Iris pigment epithelial cell (primary cell): Measurements from ENCODE around the gene SCAF11.
"Not testable (repeated sequence)": the region's sequence is repeated elsewhere in the genome, so short reads cannot be mapped to it uniquely, and the experiment has no call there.

ENCODE experiments used
- DNase-seq: peaks from one replicate; pipeline ENCODE4 v3.0.0-alpha.2; 2011; ENCODE audit warnings: low read depth

The SCAF11 gene, protein sequence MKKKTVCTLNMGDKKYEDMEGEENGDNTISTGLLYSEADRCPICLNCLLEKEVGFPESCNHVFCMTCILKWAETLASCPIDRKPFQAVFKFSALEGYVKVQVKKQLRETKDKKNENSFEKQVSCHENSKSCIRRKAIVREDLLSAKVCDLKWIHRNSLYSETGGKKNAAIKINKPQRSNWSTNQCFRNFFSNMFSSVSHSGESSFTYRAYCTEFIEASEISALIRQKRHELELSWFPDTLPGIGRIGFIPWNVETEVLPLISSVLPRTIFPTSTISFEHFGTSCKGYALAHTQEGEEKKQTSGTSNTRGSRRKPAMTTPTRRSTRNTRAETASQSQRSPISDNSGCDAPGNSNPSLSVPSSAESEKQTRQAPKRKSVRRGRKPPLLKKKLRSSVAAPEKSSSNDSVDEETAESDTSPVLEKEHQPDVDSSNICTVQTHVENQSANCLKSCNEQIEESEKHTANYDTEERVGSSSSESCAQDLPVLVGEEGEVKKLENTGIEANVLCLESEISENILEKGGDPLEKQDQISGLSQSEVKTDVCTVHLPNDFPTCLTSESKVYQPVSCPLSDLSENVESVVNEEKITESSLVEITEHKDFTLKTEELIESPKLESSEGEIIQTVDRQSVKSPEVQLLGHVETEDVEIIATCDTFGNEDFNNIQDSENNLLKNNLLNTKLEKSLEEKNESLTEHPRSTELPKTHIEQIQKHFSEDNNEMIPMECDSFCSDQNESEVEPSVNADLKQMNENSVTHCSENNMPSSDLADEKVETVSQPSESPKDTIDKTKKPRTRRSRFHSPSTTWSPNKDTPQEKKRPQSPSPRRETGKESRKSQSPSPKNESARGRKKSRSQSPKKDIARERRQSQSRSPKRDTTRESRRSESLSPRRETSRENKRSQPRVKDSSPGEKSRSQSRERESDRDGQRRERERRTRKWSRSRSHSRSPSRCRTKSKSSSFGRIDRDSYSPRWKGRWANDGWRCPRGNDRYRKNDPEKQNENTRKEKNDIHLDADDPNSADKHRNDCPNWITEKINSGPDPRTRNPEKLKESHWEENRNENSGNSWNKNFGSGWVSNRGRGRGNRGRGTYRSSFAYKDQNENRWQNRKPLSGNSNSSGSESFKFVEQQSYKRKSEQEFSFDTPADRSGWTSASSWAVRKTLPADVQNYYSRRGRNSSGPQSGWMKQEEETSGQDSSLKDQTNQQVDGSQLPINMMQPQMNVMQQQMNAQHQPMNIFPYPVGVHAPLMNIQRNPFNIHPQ (N-terminal part only)

DNA sequence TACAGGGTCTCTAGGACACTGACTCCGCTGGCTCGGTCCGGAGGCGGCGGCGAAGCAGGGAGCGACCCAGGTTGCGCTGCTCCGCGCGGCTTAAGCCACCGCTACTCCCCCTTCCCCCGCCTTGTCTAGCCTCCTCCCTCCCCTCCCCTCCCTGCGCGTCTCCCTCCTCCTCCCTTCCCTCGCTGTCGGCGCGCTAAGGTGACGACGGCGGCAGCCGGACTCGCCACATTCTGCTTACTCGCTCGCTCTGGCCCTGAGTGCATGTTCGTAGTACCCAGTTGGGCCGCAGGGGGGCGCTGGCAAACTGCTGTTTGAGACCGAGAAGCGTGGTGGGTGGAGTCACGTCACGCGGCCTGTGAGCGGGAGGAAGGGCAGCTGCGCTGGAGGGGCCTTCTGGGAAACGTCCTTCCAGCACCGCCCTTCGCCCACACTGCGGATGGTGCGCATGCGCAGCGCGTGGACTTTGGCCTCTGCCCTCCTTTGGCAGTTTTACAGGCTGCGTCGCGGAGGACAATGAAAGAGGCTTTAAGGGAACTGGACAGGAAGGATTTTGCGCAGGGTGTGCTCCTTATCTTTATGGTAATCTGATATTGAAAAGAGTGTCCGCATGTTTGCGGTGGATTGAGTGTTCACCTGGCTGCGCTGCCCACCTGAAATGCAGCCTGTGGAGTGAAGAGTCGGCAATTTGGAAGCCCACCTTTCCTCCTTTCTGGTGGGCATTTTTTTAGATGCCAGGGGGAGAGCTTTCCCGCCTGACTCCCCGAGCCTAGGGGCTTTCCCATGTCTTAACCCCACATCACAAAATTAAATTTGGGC is at the start of gene SCAF11:
SCAF11 (minus strand) TSS at position 107 of the 816 bp plus-strand sequence. CDS start 26,407 bp downstream, outside the sequence.
- peak; percentile 100 for DNase-seq

DNA sequence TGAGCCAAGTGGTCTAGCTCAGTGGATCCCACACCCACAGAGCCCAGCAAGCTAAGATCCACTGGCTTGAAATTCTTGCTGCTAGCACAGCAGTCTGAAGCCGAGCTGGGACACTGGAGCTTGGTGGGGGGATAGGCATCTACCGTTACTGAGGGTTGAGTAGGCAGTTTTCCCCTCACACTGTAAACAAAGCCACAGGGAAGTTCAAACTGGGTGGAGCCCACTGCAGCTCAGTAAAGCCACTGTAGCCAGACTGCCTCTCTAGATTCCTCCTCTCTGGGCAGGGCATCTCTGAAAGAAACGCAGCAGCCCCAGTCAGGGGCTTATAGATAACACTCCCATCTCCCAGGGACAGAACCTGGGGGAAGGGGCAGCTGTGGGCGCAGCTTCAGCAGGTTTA is 46.7 kb upstream of the SCAF11 start:
- DNase-seq = not testable (repeated sequence)

DNA sequence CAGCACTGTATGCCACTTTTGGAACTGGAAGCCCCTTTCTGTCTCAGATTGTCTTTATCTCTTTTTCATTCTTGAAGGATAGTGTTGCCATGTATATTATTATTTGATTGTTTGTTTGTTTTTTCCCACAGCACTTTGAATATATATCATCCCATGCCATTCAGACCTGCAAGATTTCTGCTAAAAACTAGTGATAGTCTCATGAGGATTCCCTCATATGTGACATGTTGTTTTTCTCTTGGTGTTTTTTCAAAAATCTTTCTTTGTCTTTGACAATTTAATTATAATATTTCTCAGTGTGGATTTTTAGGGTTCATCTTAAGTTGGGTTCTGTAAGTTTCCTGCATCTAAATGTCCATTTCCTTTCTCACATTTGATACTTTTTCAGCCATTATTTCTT is 36.8 kb upstream of the SCAF11 start:
- no peak for DNase-seq

- no peak for DNase-seq
Observed at GRCh38 chr12:46024099-46024498, 33.7 kb upstream of the SCAF11 start.

GRCh38 chr12:46020768-46021167 is 30.4 kb upstream of the SCAF11 start:
- DNase-seq = no peak

DNA sequence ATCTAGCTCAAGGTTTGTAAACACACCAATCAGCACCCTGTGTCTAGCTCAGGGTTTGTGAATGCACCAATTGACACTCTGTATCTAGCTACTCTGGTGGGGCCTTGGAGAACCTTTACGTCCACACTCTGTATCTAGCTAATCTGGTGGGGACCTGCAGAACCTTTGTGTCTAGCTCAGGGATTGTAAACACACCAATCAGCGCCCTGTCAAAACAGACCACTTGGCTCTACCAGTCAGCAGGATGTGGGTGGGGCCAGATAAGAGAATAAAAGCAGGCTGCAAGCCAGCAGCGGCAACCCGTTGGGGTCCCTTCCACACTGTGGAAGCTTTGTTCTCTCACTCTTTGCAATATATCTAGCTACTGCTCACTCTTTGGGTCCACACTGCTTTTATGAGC is 28.3 kb upstream of the SCAF11 start:
- DNase-seq = not testable (repeated sequence)

- not testable (repeated sequence) for DNase-seq
Observed at GRCh38 chr12:46017866-46018375, 27.5 kb upstream of the SCAF11 start.

- no peak for DNase-seq
Observed at GRCh38 chr12:46005823-46006222, 15.4 kb upstream of the SCAF11 start.

GRCh38 chr12:46005151-46005797 is 14.9 kb upstream of the SCAF11 start:
- DNase-seq = peak; percentile 13

DNA sequence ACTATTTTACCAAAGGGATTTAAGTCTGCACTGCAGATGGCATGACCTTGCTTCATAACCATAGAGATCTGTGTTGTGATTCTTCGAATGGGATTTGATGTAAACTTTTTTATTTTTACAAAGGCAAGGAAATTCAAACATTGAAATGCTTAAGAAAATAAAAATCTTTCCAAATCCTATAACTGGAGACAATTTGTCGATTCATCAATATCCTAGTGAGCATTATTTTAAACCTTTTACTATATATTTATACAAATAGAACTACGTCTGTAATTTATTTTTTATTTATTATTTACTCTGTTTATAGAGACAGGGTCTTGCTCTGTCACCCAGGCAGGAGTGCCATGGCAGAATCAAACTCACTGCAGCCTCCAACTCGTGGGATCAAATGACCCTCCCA is 14.3 kb upstream of the SCAF11 start:
- no peak for DNase-seq

DNA sequence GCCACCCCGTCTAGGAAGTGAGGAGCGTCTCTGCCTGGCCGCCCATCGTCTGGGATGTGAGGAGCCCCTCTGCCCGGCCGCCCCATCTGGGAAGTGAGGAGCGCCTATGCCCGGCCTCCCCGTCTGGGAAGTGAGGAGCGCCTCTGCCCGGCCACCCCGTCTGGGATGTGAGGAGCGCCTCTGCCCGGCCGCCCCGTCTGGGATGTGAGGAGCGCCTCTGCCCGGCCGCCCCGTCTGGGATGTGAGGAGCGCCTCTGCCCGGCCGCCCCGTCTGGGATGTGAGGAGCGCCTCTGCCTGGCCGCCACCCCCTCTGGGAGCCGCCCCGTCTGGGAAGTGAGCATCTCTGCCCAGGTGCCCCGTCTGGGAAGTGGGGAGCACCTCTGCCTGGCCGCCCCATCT is 9.7 kb upstream of the SCAF11 start:
- DNase-seq = not testable (repeated sequence)

- DNase-seq = no peak
Observed at GRCh38 chr12:45994736-45995135, 4.4 kb upstream of the SCAF11 start.

GRCh38 chr12:45991284-45992249 is 1.2 kb upstream of the SCAF11 start:
- peak; percentile 53 for DNase-seq

DNA sequence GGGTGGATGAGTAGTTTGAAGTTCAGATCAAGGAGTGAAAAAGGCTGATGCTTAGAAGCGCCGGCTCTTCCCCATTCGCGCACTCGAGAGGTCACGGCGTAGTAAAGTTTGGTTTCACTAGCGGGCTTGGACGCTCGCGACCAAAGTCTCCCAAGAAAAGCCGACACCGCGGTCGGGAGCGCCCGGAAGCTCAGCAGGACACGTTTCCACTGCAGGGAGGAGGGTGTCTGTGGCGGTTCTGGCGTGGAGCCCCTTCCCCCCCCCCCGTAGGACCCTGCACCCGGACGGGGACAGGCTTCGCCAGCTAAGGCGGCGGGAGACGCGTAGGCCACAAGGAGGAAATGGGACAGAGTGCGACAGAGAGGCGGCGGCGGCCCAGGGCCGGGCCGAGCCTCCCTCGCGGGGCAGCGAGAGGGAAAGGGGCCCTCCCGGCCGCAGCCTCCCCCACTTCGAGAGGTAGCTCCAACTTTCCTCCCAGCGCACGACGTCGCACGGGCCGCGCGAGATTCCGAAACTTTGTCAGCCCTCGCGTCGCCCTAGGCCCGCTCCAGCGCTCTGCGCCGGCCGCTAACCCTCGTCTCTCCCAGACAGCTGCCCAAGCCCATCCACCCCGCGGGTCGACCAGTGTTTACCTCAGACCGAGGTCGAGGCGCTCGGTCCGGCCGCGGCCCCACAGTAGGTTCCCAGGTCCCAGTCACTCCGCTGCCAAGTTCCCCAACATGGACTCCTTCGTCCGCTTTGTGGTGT is 480 bp downstream of the SCAF11 start:
- peak; percentile 62 for DNase-seq

DNA sequence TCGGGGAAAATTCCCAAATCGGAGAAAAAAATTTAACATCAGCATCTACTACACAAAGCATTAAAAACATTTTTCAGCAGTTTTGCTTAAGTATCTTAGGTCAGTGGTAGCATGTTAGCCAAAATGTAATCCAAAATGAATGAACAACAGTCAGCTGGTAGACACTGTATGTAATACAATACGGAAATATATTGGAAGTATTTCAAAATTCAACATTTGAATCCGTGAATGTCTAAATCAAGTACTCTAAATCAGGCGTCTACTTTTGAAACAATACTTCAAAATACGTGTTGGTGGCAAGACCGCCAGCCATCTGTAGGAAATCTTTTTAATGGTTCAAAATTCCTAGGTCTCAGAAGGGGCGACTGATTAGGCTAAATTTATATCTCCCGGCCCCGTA is 1.1 kb downstream of the SCAF11 start:
- DNase-seq = no peak

DNA sequence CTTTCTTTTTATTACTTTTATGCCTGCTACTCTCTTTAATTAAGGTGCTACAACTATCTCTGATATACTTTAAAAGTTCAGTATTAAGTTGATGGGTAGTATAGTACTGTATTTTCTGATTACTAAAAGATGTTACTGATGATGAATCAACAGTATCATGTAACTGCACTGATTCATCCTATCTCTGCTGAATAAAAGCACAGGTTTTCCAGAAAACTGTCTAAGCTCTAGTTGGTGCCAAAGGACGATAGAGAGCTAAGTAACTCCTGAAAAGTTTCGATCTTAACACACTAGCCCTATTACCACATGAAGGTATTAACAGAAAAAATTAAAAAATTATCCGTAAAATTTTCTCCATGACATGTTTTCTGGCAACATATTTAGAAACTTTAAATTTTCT is 2.1 kb downstream of the SCAF11 start:
- peak; percentile 71 for DNase-seq

DNA sequence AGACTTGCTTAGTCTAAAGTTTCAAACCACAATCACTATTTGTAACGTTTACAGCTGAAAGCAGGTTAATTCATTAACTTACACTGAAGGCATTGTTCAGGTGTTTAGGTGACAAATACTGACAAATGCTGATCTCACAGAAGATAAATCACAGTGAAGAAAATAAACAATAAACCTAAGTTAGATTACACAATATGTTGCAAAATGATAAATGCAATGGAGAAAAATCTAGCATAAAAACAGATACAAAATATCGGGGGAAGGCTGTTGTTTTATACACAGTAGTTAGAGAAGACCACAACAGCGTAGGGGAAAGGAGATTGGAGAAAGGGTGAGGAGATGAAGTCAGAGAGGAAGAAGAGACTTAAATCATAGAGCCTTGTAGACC is 3.0 kb downstream of the SCAF11 start:
- DNase-seq = no peak

DNA sequence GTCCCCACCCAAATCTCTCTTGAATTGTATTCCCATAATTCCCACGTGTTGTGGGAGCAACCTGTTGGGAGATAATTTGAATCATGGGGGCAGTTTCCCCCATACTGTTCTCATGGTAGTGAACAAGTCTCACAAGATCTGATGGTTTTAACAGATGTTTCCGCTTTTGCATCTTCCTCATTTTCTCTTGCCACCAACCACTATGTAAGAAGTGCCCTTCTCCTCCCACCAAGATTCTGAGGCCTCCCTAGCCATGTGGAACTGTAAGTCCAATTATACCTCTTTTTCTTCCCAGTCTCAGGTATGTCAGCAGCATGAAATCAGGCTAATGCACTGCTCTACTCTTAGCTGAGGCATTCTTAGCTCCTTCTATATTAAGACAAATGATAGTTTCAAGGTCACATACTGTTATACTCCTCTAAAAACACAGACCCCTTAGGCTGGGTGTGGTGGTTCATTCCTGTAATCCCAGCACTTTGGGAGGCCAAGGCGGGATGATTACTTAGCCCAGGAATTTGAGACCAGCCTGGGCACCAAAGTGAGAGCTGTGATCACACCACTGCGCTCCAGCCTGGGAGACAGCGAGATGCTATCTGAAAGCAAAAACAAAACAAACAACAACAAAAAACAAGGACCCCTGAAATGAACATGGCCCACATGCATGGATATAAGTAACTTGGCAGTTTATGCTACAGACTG is 3.6 kb downstream of the SCAF11 start:
- DNase-seq = no peak
